Ecto neural progenitor cell (in vitro differentiated cells): ENCODE measurements around the gene MRM3.
"Not testable (repeated sequence)": the region's sequence is repeated elsewhere in the genome, so short reads cannot be mapped to it uniquely, and the experiment has no call there.

ENCODE experiments used
- DNase-seq: peaks from one replicate; pipeline ENCODE4 v3.0.0-alpha.2; 2018; ENCODE audit warnings: low spot score

The MRM3 gene

DNA sequence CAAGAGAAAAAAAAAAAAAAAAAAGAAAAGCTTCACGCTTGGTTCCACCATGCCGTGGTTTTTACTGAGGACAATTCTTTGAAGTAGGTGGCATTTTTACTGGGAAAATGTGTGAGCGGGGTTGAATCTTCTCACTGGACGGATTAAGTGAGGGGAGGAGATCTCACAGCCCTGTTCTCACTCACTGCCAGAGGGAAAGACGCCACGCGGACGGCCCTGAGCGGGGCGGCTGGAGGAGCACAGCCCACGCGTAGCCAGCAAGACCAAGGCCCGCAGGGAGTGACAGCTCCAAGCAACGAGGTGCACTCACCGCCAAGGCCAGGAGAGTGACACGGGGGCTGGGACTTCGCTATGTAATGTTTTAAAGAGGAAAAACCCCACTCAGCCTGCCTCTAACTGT is 43.1 kb downstream of the MRM3 start:
- no peak for DNase-seq

- DNase-seq: no peak
Measured at GRCh38 chr17:826778-827177, 44.6 kb downstream of the MRM3 start.

- no peak for DNase-seq
Measured at GRCh38 chr17:828761-829160, 46.6 kb downstream of the MRM3 start.

DNA sequence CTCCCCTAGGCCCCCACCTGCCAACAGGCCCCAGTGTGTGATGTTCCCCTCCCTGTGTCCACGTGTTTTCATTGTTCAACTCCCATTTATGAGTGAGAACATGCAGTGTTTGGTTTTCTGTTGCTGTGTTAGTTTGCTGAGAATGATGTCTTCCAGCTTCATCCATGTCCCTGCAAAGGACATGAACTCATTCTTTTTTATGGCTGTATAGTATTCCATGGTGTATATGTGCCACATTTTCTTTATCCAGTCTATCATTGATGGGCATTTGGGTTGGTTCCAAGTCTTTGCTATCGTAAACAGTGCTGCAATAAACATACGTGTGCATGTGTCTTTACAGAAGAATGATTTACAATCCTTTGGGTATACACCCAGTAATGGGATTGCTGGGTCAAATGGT is 47.5 kb downstream of the MRM3 start:
- DNase-seq: not testable (repeated sequence)

DNA sequence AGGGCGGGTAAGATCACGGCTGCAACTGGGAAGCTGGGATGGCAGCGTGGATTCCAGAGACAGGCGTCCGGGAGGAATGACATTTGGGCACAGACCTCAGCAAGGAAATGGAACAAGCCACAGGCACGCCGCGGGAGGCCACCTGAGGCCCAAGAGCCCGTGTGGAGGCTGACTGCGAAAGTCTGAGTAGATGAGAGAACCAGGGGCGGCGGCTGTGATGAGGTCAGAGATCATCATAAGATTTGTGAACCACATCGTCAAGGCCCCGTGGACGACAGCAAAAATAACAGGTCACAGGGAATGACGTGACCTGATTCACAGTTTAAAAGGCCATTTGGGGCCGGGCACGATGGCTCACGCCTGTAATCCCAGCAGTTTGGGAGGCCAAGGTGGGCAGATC is 48.2 kb downstream of the MRM3 start:
- DNase-seq: no peak

DNA sequence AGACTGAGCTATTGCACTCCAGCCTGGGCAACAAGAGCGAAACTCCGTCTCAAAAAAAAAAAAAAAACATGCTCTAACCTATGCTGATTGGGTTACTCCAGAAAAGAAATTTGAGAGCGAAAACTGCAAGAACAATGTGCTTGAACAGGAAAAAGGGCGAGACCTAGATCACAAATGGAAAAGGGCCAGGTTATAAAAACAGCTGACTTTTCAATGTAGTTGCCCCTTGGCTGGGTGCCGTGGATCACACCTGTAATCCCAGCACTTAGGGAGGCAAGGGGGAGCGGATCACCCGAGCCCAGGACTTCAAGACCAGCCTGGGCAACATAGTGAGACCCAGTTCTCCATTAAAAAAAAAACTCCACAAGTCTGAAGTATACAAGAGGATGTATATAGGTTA is 48.8 kb downstream of the MRM3 start:
- no peak for DNase-seq

GRCh38 chr17:834136-834535 is 52.0 kb downstream of the MRM3 start:
- no peak for DNase-seq

- no peak for DNase-seq
Measured at GRCh38 chr17:835263-835662, 53.1 kb downstream of the MRM3 start.

GRCh38 chr17:835721-836120 is 53.6 kb downstream of the MRM3 start:
- not testable (repeated sequence) for DNase-seq

- no peak for DNase-seq
Measured at GRCh38 chr17:836151-836550, 54.0 kb downstream of the MRM3 start.

- no peak for DNase-seq
Measured at GRCh38 chr17:838486-838885, 56.3 kb downstream of the MRM3 start.

GRCh38 chr17:841313-841712 is 59.2 kb downstream of the MRM3 start:
- DNase-seq: no peak
